CD4-positive, alpha-beta memory T cell (primary cell): ENCODE measurements around the gene HNRNPF. TPM values are rescaled to one million over a fixed set of nuclear protein-coding genes. Genes with fewer than 3 reads are reported as not detected.
A peak's percentile ranks its signal among the peaks of the same experiment; 100 is the strongest.

ENCODE experiments used
- CTCF ChIA-PET: fragments of 350-600 bp; sonication (Branson Sonifier 250); formaldehyde crosslinking; loops from one replicate; lab custom pipeline; 2021; ENCODE audit warnings: inconsistent platforms; ENCODE audit not compliant: partially characterized antibody; lab: Charles Lee
- POLR2A ChIA-PET: fragments of 350-600 bp; sonication (Branson Sonifier 250); formaldehyde crosslinking; loops from one replicate; lab custom pipeline; 2021; ENCODE audit not compliant: partially characterized antibody; lab: Charles Lee
- DNase-seq, 5 donors: peaks; one replicate each; pipeline versions ENCODE4 v3.0.0 to v3.0.0-alpha.2; 2020 to 2022; ENCODE audit warnings: mixed read lengths in 1 of 5
- H3K27ac ChIP-seq: one replicate; pipeline ENCODE4 v1.7.0; 2013; ENCODE audit warnings: low read depth, low read length
- H3K27me3 ChIP-seq: 2 replicates; pipeline ENCODE4 v1.7.0; 2013; ENCODE audit warnings: mild to moderate bottlenecking, low read length, moderate library complexity; ENCODE audit not compliant: insufficient read depth
- H3K36me3 ChIP-seq: 2 replicates; pipeline ENCODE4 v1.7.0; 2013; ENCODE audit warnings: mild to moderate bottlenecking, low read length, moderate library complexity; ENCODE audit not compliant: insufficient read depth
- H3K4me1 ChIP-seq: 2 replicates; pipeline ENCODE4 v1.7.0; 2013; ENCODE audit warnings: mild to moderate bottlenecking, low read length, moderate library complexity; ENCODE audit not compliant: insufficient read depth
- H3K4me3 ChIP-seq, 2 donors: one replicate each; pipeline ENCODE4 v1.7.0; 2013; ENCODE audit warnings: low read length in 2 of 2, mild to moderate bottlenecking in 1 of 2
- H3K9me3 ChIP-seq, 2 donors: one replicate each; pipeline ENCODE4 v1.7.0; 2013; ENCODE audit warnings: low read length in 2 of 2, control low read depth in 1 of 2; ENCODE audit not compliant: control insufficient read depth in 1 of 2
- H3K27ac Mint-ChIP-seq, 7 donors: one replicate each; pipeline ENCODE4 v1.8.0; 2020 to 2021; ENCODE audit warnings: mixed read lengths in 7 of 7, mild to moderate bottlenecking in 6 of 7, inconsistent platforms in 3 of 7, moderate library complexity in 3 of 7
- H3K27me3 Mint-ChIP-seq, 2 donors: one replicate each; pipeline ENCODE4 v1.8.0; 2020 to 2021; ENCODE audit warnings: mixed read lengths in 2 of 2
- H3K36me3 Mint-ChIP-seq, 2 donors: one replicate each; pipeline ENCODE4 v1.8.0; 2020 to 2021; ENCODE audit warnings: mixed read lengths in 2 of 2, inconsistent platforms in 1 of 2, mild to moderate bottlenecking in 1 of 2
- H3K4me1 Mint-ChIP-seq, 4 donors: one replicate each; pipeline ENCODE4 v1.8.0; 2020 to 2021; ENCODE audit warnings: mixed read lengths in 4 of 4, mild to moderate bottlenecking in 1 of 4
- H3K4me3 Mint-ChIP-seq, 8 donors: one replicate each; pipeline ENCODE4 v1.8.0; 2020 to 2021; ENCODE audit warnings: mixed read lengths in 8 of 8, mild to moderate bottlenecking in 7 of 8, moderate library complexity in 6 of 8, inconsistent platforms in 3 of 8
- H3K9me3 Mint-ChIP-seq, 8 donors: one replicate each; pipeline ENCODE4 v1.8.0; 2020 to 2021; ENCODE audit warnings: mixed read lengths in 8 of 8, mild to moderate bottlenecking in 5 of 8, inconsistent platforms in 3 of 8, moderate library complexity in 1 of 8
- intact Hi-C: fragments of 100-400 bp; cut with micrococcal nuclease; formaldehyde crosslinking; loops from one replicate; pipeline ENCODE4 v1.15.1; 2023
- polyA plus RNA-seq, 2 donors: library from polyadenylated mRNA; unstranded; fragments of 300-500 nt; fragmentation: Illumina TruSeq; gene quantifications; one replicate each; pipeline ENCODE4 v1.2.3, GENCODE V29; 2021
- total RNA-seq, 2 experiments: library from RNA; stranded (reverse); gene quantifications; one replicate each; pipeline ENCODE4 v1.2.3, GENCODE V29; 2021

The HNRNPF gene
- total and polyA plus RNA-seq, 4 experiments from 2014 or later, result 204 to 296 (median 224) TPM

- intact Hi-C loops, result no loop called here
- Mint-ChIP-seq H3K9me3 (peaks cover 0 to 2% (median 0%) of the 10 kb centered on the region in 8 donors), H3K4me3 (peak overlapping the region in 1 of 8 donors; percentile 10), H3K36me3 (peaks cover 0 to 13% of the 10 kb centered on the region in 2 donors), H3K27me3 (no peaks in the 10 kb centered on the region), H3K4me1 (peaks cover 6 to 31% (median 10%) of the 10 kb centered on the region in 4 donors), H3K27ac (peak overlapping the region in 4 of 7 donors; percentile 46 to 93 (median 77))
- no peaks in the 10 kb centered on the region for H3K27me3 ChIP-seq
- peaks cover 9% of the 10 kb centered on the region for H3K4me1 ChIP-seq
- DNase-seq, result no peak
- no peaks in the 10 kb centered on the region for H3K9me3 ChIP-seq
- no peak overlapping the region for H3K27ac ChIP-seq
- ChIA-PET POLR2A (interaction anchor here (11.9 kb wide), 1 partner anchor 16 kb away, joined by 250 read pairs; no protein-coding TSS in a partner anchor), CTCF (interaction anchor here (1.9 kb wide), 1 partner anchor 26 kb away, joined by 7 read pairs; the partner anchor contains the start of gene ZNF487)
- no peak overlapping the region for H3K4me3 ChIP-seq
- no peaks in the 10 kb centered on the region for H3K36me3 ChIP-seq
These were observed 2.5 kb upstream of the HNRNPF start for GRCh38 chr10:43411536-43411935.

DNA sequence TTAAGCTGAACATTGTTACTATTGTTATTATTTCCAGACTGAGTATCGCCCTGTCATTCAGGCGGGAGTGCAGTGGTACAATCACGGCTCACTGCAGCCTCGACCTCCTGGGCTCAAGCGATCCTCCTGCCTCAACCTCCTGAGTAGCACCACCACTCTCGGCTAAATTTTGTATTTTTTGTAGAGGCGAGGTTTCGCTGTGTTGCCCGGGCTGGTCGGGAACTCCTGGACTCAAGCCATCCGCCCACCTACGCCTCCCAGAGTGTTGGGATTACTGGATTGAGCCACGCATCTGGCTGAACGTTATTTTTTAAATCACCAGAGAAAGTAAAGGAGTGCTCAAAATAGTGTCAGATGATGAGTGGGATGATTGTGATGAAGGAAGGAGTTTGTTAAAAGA lies 1.4 kb upstream of the HNRNPF start:
- no peaks in the 10 kb centered on the region for H3K27me3 ChIP-seq
- no peak overlapping the region for H3K4me3 ChIP-seq
- Mint-ChIP-seq H3K9me3 (peaks cover 0 to 2% (median 0%) of the 10 kb centered on the region in 8 donors), H3K4me3 (peak overlapping the region; percentile 94 to 100 (median 98)), H3K27ac (peak overlapping the region; percentile 93 to 100 (median 99)), H3K4me1 (peaks cover 6 to 31% (median 10%) of the 10 kb centered on the region in 4 donors), H3K36me3 (peaks cover 0 to 17% of the 10 kb centered on the region in 2 donors), H3K27me3 (no peaks in the 10 kb centered on the region)
- intact Hi-C loops, result no loop called here
- CTCF ChIA-PET, result interaction anchor here (0.6 to 2.5 kb wide), 6 partner anchors 9 to 117 kb away, joined by 3 to 18 read pairs (median 4); no protein-coding TSS in a partner anchor
- POLR2A ChIA-PET, result interaction anchor here (1.7 to 11.9 kb wide), 5 partner anchors 10 to 272 kb away, joined by 13 to 250 read pairs (median 53); partner anchors contain the start of genes CSGALNACT2 and ZNF487
- H3K27ac ChIP-seq, result peak overlapping the region; percentile 100
- no peak for DNase-seq
- H3K4me1 ChIP-seq, result peaks cover 18% of the 10 kb centered on the region
- H3K9me3 ChIP-seq, result no peaks in the 10 kb centered on the region
- H3K36me3 ChIP-seq, result no peaks in the 10 kb centered on the region

- Mint-ChIP-seq H3K4me3 (peak overlapping the region; percentile 94 to 100 (median 98)), H3K9me3 (peaks cover 0 to 2% (median 0%) of the 10 kb centered on the region in 8 donors), H3K27ac (peak overlapping the region; percentile 93 to 100 (median 99)), H3K36me3 (peaks cover 3 to 20% of the 10 kb centered on the region in 2 donors), H3K4me1 (peaks cover 10 to 36% (median 14%) of the 10 kb centered on the region in 4 donors), H3K27me3 (no peaks in the 10 kb centered on the region)
- peak overlapping the region; percentile 63 to 83 for H3K4me3 ChIP-seq
- H3K4me1 ChIP-seq, result peaks cover 21% of the 10 kb centered on the region
- no peaks in the 10 kb centered on the region for H3K9me3 ChIP-seq
- H3K27ac ChIP-seq, result peak overlapping the region; percentile 100
- POLR2A ChIA-PET, result interaction anchor here (0.8 to 11.9 kb wide), 11 partner anchors 10 to 271 kb away, joined by 3 to 250 read pairs (median 5); partner anchors contain the start of genes CSGALNACT2 and ZNF487
- CTCF ChIA-PET, result interaction anchor here (0.6 to 2.5 kb wide), 6 partner anchors 10 to 116 kb away, joined by 3 to 18 read pairs (median 4); no protein-coding TSS in a partner anchor
- H3K27me3 ChIP-seq, result no peaks in the 10 kb centered on the region
- no peaks in the 10 kb centered on the region for H3K36me3 ChIP-seq
- intact Hi-C loops, result loop anchor here (1.0 to 5.0 kb wide), 6 partner anchors 11 to 772 kb away; partner anchors contain the start of genes ZNF239 and ZNF33B
- DNase-seq, result peak; percentile 68 to 85 (median 78)
These were observed 561 bp upstream of the HNRNPF start for GRCh38 chr10:43409385-43410109.

DNA sequence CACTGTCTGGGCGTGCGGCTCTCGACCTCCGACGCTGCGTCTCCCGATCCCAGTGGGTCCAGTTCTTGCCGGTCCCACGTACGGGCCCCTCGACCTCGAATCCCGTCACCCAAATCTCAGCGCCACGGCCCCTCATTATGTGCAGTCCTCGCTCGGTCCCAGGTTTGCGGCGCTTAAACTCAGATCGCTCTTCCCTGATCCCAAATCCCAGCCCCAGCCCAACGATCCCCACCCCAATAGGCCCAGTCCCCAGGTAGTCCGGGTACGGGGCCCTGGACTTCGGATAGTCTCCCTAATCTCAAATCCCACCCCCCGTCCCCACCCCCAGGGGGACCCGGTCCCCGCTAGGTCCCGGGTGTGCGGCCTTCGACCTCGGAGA lies 666 bp downstream of the HNRNPF start:
- Mint-ChIP-seq H3K4me1 (peaks cover 12 to 47% (median 22%) of the 10 kb centered on the region in 4 donors), H3K27ac (peak overlapping the region; percentile 93 to 100 (median 99)), H3K36me3 (peaks cover 7 to 25% of the 10 kb centered on the region in 2 donors), H3K9me3 (peaks cover 0 to 2% (median 0%) of the 10 kb centered on the region in 8 donors), H3K4me3 (peak overlapping the region; percentile 94 to 100 (median 98)), H3K27me3 (no peaks in the 10 kb centered on the region)
- H3K9me3 ChIP-seq, result no peaks in the 10 kb centered on the region
- peak overlapping the region; percentile 100 for H3K27ac ChIP-seq
- POLR2A ChIA-PET, result interaction anchor here (0.8 to 11.9 kb wide), 9 partner anchors 12 to 270 kb away, joined by 3 to 250 read pairs (median 6); partner anchors contain the start of genes CSGALNACT2, RASGEF1A and ZNF487
- no peak for DNase-seq
- no peaks in the 10 kb centered on the region for H3K27me3 ChIP-seq
- intact Hi-C loops, result loop anchor here (5.0 kb wide), 3 partner anchors 116 to 771 kb away; partner anchors contain the start of genes ZNF239 and ZNF33B
- peaks cover 34% of the 10 kb centered on the region for H3K4me1 ChIP-seq
- peak overlapping the region; percentile 83 to 85 for H3K4me3 ChIP-seq
- H3K36me3 ChIP-seq, result no peaks in the 10 kb centered on the region
- CTCF ChIA-PET, result interaction anchor here (0.8 to 1.6 kb wide), 5 partner anchors 10 to 41 kb away, joined by 4 to 6 read pairs (median 5); partner anchors contain the start of gene ZNF487

DNA sequence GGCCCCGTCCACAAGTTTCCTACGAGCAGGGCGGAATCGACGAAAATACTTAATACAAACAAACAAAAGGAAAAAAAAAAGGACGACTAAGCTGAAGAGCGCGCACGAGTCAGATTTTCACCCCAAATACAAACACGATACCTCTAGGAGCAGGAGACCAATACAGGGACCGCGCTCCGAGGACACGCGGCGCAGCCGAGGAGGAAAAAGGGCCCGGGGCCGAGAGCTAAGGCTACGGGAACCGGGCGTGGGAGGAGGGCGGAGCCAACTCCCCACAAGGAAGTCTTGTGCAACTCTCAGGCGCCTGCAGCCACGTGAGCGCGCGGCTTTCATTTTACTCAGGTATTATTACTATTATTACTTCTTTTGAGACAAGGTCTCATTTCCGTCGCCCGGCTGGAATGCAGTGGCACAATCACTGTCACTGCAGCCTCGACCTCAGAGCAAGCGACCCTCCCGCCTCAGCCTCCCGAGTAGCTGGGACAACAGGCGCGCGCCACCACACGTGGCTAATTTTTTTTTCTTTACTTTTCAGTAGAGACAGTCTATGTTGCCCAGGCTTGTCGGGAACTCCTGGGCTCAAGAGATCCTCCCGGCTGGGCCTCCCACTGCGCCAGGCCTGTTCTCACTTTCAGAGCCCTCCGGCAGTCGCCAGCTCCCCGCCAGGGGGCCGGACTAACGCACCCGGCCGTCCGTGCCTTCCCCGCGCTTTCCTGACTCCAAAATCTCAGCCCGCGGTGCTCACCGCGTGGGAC lies 1.2 kb downstream of the HNRNPF start:
- Mint-ChIP-seq H3K4me1 (peaks cover 18 to 53% (median 27%) of the 10 kb centered on the region in 4 donors), H3K27ac (peak overlapping the region; percentile 93 to 100 (median 99)), H3K4me3 (peak overlapping the region; percentile 94 to 100 (median 98)), H3K27me3 (no peaks in the 10 kb centered on the region), H3K9me3 (peaks cover 0 to 2% (median 0%) of the 10 kb centered on the region in 8 donors), H3K36me3 (peaks cover 12 to 31% of the 10 kb centered on the region in 2 donors)
- no peaks in the 10 kb centered on the region for H3K36me3 ChIP-seq
- no peaks in the 10 kb centered on the region for H3K27me3 ChIP-seq
- POLR2A ChIA-PET, result interaction anchor here (0.6 to 11.9 kb wide), 13 partner anchors 12 to 270 kb away, joined by 3 to 250 read pairs (median 5); partner anchors contain the start of genes CSGALNACT2, RASGEF1A and ZNF487
- H3K27ac ChIP-seq, result peak overlapping the region; percentile 100
- DNase-seq, result peak; percentile 81 to 89 (median 84)
- H3K4me1 ChIP-seq, result peaks cover 39% of the 10 kb centered on the region
- no peaks in the 10 kb centered on the region for H3K9me3 ChIP-seq
- H3K4me3 ChIP-seq, result peak overlapping the region; percentile 83 to 85
- CTCF ChIA-PET, result interaction anchor here (0.8 to 1.6 kb wide), 7 partner anchors 10 to 55 kb away, joined by 4 to 6 read pairs (median 5); partner anchors contain the start of gene ZNF487
- intact Hi-C loops, result loop anchor here (1.0 to 5.0 kb wide), 5 partner anchors 10 to 770 kb away; partner anchors contain the start of genes CSGALNACT2, ZNF239 and ZNF33B

DNA sequence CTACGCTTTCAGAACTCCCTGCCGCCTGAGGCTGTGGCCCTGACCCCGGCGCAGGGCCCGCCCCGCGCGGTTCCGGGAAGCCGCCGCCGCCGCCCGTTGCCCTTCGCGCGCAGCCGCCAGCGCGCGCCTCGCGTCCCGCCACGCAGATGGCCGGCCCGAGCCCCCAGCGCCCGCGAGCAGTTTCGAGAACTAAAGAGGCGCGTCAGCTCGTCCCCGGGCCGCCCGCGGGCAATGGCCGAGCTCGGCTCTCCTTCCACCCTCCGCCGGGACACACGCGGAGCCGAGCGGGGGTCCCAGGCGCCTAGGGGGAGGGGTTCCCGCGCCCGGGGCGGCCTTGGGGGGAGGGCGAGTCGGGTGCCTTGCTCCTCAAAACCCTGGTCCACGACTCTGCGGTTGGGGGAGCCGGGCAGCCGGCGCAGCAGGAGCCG lies 1.8 kb downstream of the HNRNPF start:
- CTCF ChIA-PET, result interaction anchor here (0.8 to 1.6 kb wide), 7 partner anchors 9 to 55 kb away, joined by 4 to 6 read pairs (median 5); partner anchors contain the start of gene ZNF487
- peak overlapping the region; percentile 93 to 100 (median 99) for H3K27ac Mint-ChIP-seq
- Histone ChIP-seq H3K4me3 (peak overlapping the region; percentile 83 to 85), H3K36me3 (no peaks in the 10 kb centered on the region), H3K27me3 (no peaks in the 10 kb centered on the region), H3K9me3 (no peaks in the 10 kb centered on the region), H3K27ac (peak overlapping the region; percentile 100), H3K4me1 (peaks cover 45% of the 10 kb centered on the region)
- peaks cover 0 to 2% (median 0%) of the 10 kb centered on the region in 8 donors for H3K9me3 Mint-ChIP-seq
- H3K36me3 Mint-ChIP-seq, result peaks cover 12 to 37% of the 10 kb centered on the region in 2 donors
- POLR2A ChIA-PET, result interaction anchor here (0.8 to 11.9 kb wide), 12 partner anchors 12 to 269 kb away, joined by 3 to 250 read pairs (median 5); partner anchors contain the start of genes CSGALNACT2, RASGEF1A and ZNF487
- peaks cover 22 to 59% (median 33%) of the 10 kb centered on the region in 4 donors for H3K4me1 Mint-ChIP-seq
- no peaks in the 10 kb centered on the region for H3K27me3 Mint-ChIP-seq
- DNase-seq, result peak; percentile 50 to 69 (median 61)
- peak overlapping the region; percentile 94 to 100 (median 98) for H3K4me3 Mint-ChIP-seq
- intact Hi-C loops, result loop anchor here (1.0 to 5.0 kb wide), 5 partner anchors 10 to 770 kb away; partner anchors contain the start of genes CSGALNACT2, ZNF239 and ZNF33B
